NCI-H1092 treated with DMSO at 0.1 percent for 48 hours (cell line): ENCODE results near the gene PTAR1.

Experiments used
- DNase-seq: peaks from one replicate; lab custom pipeline; 2025; lab: John Stamatoyannopoulos, UW

PTAR1 gene

GRCh38 chr9:69750085-69750484 lies 9.7 kb downstream of the PTAR1 start:
- no peak for DNase-seq

GRCh38 chr9:69748304-69748703 lies 11.5 kb downstream of the PTAR1 start:
- DNase-seq: no peak

GRCh38 chr9:69746859-69747560 lies 12.8 kb downstream of the PTAR1 start:
- peak; percentile 5 for DNase-seq

GRCh38 chr9:69745716-69746437 lies 13.9 kb downstream of the PTAR1 start:
- no peak for DNase-seq

- no peak for DNase-seq
These were observed 15.0 kb downstream of the PTAR1 start for GRCh38 chr9:69744688-69745380.

- DNase-seq: no peak
These were observed 15.9 kb downstream of the PTAR1 start for GRCh38 chr9:69743930-69744329.

- no peak for DNase-seq
These were observed 18.8 kb downstream of the PTAR1 start for GRCh38 chr9:69740872-69741505.

GRCh38 chr9:69731348-69731747 lies 28.5 kb downstream of the PTAR1 start:
- no peak for DNase-seq

- no peak for DNase-seq
These were observed 39.8 kb downstream of the PTAR1 start for GRCh38 chr9:69719983-69720382.

GRCh38 chr9:69719367-69719766 lies 40.4 kb downstream of the PTAR1 start:
- DNase-seq: no peak

GRCh38 chr9:69718218-69718617 lies 41.6 kb downstream of the PTAR1 start:
- no peak for DNase-seq

GRCh38 chr9:69715825-69716224 lies 44.0 kb downstream of the PTAR1 start:
- no peak for DNase-seq

GRCh38 chr9:69715096-69715495 lies 44.7 kb downstream of the PTAR1 start:
- no peak for DNase-seq

GRCh38 chr9:69697475-69697874 lies 62.3 kb downstream of the PTAR1 start:
- DNase-seq: no peak

- DNase-seq: no peak
These were observed 63.0 kb downstream of the PTAR1 start for GRCh38 chr9:69696802-69697201.

GRCh38 chr9:69689991-69690538 lies 69.7 kb downstream of the PTAR1 start:
- no peak for DNase-seq

GRCh38 chr9:69683927-69684326 lies 75.9 kb downstream of the PTAR1 start:
- DNase-seq: no peak

GRCh38 chr9:69678843-69679538 lies 80.8 kb downstream of the PTAR1 start:
- DNase-seq: no peak

- DNase-seq: no peak
These were observed 81.9 kb downstream of the PTAR1 start for GRCh38 chr9:69677931-69678330.

- no peak for DNase-seq
These were observed 84.2 kb downstream of the PTAR1 start for GRCh38 chr9:69675563-69675962.

- DNase-seq: no peak
These were observed 84.9 kb downstream of the PTAR1 start for GRCh38 chr9:69674716-69675438.
